Endothelial cell of umbilical vein (primary cell): ENCODE data around the gene GRB2.

Experiments
- GATA2 ChIP-seq: IDR thresholded peaks from 2 replicates; pipeline ENCODE4 v1.7.0; 2011; ENCODE audit warnings: low read depth, mild to moderate bottlenecking, moderate library complexity, mixed read lengths, low read length; ENCODE audit not compliant: insufficient read length, insufficient read depth
- JUN ChIP-seq: IDR thresholded peaks from 2 replicates; pipeline ENCODE4 v1.6.1; 2011; ENCODE audit warnings: borderline replicate concordance, low read depth; ENCODE audit not compliant: insufficient read length, insufficient read depth
- MYC ChIP-seq: IDR thresholded peaks from one replicate; pipeline ENCODE4 v1.6.1; 2011; ENCODE audit warnings: mild to moderate bottlenecking, low read depth, low read length
- POLR2A ChIP-seq: IDR thresholded peaks from 2 replicates; pipeline ENCODE4 v1.6.1; 2012; ENCODE audit warnings: low read depth, mild to moderate bottlenecking, control low read depth, low read length
- POLR2AphosphoS5 ChIP-seq: IDR thresholded peaks from 2 replicates; pipeline ENCODE4 v1.6.1; 2012; ENCODE audit warnings: low read depth, mild to moderate bottlenecking, control low read depth, low read length, moderate library complexity; ENCODE audit not compliant: insufficient read depth
- TF ChIP-seq, protein P1 (sequence below), 2 donors: IDR thresholded peaks; 1 replicate in 1 of 2; 2 replicates in 1 of 2; pipeline ENCODE4 v1.5.1; 2011; ENCODE audit warnings: low read length in 2 of 2, mild to moderate bottlenecking in 2 of 2, moderate library complexity in 2 of 2, control low read depth in 1 of 2, inconsistent platforms in 1 of 2, low read depth in 1 of 2; ENCODE audit not compliant: insufficient read depth in 1 of 2; ENCODE audit errors: extremely low read depth in 1 of 2

DNA sequence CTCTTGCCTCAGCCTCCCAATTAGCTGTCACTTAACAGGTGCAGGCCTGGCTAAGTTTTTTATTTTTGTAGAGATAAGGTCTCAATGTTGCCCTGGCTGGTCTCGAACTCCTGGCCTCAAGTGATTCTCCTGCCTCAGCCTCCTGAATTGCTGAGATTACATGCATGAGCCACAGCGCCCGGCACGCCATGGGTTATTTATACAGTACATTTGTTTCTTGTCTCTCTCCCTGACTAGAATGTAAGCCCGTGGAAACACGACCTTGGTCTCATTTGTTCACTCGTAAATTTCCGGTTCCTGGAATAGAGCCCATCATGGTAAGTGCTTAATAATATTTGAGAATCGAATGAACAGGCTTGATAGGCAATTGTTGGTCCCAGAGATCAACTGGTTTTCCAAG, 118.3 kb downstream of the GRB2 start:
- TF ChIP-seq POLR2A (no peak), GATA2 (no peak), POLR2AphosphoS5 (no peak), MYC (no peak), JUN (no peak)
- TF ChIP-seq, protein P1, sequence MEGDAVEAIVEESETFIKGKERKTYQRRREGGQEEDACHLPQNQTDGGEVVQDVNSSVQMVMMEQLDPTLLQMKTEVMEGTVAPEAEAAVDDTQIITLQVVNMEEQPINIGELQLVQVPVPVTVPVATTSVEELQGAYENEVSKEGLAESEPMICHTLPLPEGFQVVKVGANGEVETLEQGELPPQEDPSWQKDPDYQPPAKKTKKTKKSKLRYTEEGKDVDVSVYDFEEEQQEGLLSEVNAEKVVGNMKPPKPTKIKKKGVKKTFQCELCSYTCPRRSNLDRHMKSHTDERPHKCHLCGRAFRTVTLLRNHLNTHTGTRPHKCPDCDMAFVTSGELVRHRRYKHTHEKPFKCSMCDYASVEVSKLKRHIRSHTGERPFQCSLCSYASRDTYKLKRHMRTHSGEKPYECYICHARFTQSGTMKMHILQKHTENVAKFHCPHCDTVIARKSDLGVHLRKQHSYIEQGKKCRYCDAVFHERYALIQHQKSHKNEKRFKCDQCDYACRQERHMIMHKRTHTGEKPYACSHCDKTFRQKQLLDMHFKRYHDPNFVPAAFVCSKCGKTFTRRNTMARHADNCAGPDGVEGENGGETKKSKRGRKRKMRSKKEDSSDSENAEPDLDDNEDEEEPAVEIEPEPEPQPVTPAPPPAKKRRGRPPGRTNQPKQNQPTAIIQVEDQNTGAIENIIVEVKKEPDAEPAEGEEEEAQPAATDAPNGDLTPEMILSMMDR (IDR thresholded peaks at IDR 0.05; ENCODE audit: extremely low read depth in 1 of 2, insufficient read depth in 1 of 2, low read depth in 1 of 2, low read length in 2 of 2) = no peak
